Measurements from ENCODE around the gene IP6K1.
"Not testable (repeated sequence)": the region's sequence is repeated elsewhere in the genome, so short reads cannot be mapped to it uniquely, and the experiment has no call there.

Gene IP6K1

GRCh38 chr3:49763981-49764380 is 22.4 kb downstream of the IP6K1 start:
- DNase-seq (ENCODE audit: low spot score), result no peak

- DNase-seq (ENCODE audit: low spot score), result no peak
Observed at GRCh38 chr3:49761661-49762060, 24.7 kb downstream of the IP6K1 start.

- no peak for DNase-seq (ENCODE audit: low spot score)
Observed at GRCh38 chr3:49759226-49759625, 27.1 kb downstream of the IP6K1 start.

- no peak for DNase-seq (ENCODE audit: low spot score)
Observed at GRCh38 chr3:49757197-49757596, 29.1 kb downstream of the IP6K1 start.

- DNase-seq (ENCODE audit: low spot score), result no peak
Observed at GRCh38 chr3:49756036-49756435, 30.3 kb downstream of the IP6K1 start.

- no peak for DNase-seq (ENCODE audit: low spot score)
Observed at GRCh38 chr3:49754536-49754935, 31.8 kb downstream of the IP6K1 start.

- no peak for DNase-seq (ENCODE audit: low spot score)
Observed at GRCh38 chr3:49751501-49751900, 34.8 kb downstream of the IP6K1 start.

GRCh38 chr3:49750056-49750455 is 36.3 kb downstream of the IP6K1 start:
- DNase-seq (ENCODE audit: low spot score), result no peak

- DNase-seq (ENCODE audit: low spot score), result not testable (repeated sequence)
Observed at GRCh38 chr3:49748874-49749273, 37.5 kb downstream of the IP6K1 start.

- no peak for DNase-seq (ENCODE audit: low spot score)
Observed at GRCh38 chr3:49747792-49748480, 38.4 kb downstream of the IP6K1 start.

GRCh38 chr3:49745986-49746385 is 40.4 kb downstream of the IP6K1 start:
- no peak for DNase-seq (ENCODE audit: low spot score)

- no peak for DNase-seq (ENCODE audit: low spot score)
Observed at GRCh38 chr3:49740427-49740826, 45.9 kb downstream of the IP6K1 start.

GRCh38 chr3:49738067-49738713 is 48.2 kb downstream of the IP6K1 start:
- no peak for DNase-seq (ENCODE audit: low spot score)

- DNase-seq (ENCODE audit: low spot score), result no peak
Observed at GRCh38 chr3:49734752-49735151, 51.6 kb downstream of the IP6K1 start.

- no peak for DNase-seq (ENCODE audit: low spot score)
Observed at GRCh38 chr3:49733551-49733950, 52.8 kb downstream of the IP6K1 start.

- no peak for DNase-seq (ENCODE audit: low spot score)
Observed at GRCh38 chr3:49732597-49732996, 53.7 kb downstream of the IP6K1 start.

- DNase-seq (ENCODE audit: low spot score), result no peak
Observed at GRCh38 chr3:49729966-49730609, 56.3 kb downstream of the IP6K1 start.

GRCh38 chr3:49727924-49728361 is 58.4 kb downstream of the IP6K1 start:
- no peak for DNase-seq (ENCODE audit: low spot score)

- DNase-seq (ENCODE audit: low spot score), result no peak
Observed at GRCh38 chr3:49727154-49727923, 59.0 kb downstream of the IP6K1 start.

GRCh38 chr3:49725906-49726681 is 60.2 kb downstream of the IP6K1 start:
- DNase-seq (ENCODE audit: low spot score), result no peak

GRCh38 chr3:49724586-49724985 is 61.8 kb downstream of the IP6K1 start:
- DNase-seq (ENCODE audit: low spot score), result no peak
